GM19438 (cell line): ENCODE data around the gene RCOR3.
A peak's percentile ranks its signal among the peaks of the same experiment; 100 is the strongest.
"Not testable (repeated sequence)": the region's sequence is repeated elsewhere in the genome, so short reads cannot be mapped to it uniquely, and the experiment has no call there.

ENCODE experiments used
- ATAC-seq: cut with Tn5 transposase; IDR thresholded peaks from one replicate; pipeline ENCODE4 v1.9.1; 2021; ENCODE audit warnings: low read depth; ENCODE audit not compliant: unreplicated experiment

The RCOR3 gene

DNA sequence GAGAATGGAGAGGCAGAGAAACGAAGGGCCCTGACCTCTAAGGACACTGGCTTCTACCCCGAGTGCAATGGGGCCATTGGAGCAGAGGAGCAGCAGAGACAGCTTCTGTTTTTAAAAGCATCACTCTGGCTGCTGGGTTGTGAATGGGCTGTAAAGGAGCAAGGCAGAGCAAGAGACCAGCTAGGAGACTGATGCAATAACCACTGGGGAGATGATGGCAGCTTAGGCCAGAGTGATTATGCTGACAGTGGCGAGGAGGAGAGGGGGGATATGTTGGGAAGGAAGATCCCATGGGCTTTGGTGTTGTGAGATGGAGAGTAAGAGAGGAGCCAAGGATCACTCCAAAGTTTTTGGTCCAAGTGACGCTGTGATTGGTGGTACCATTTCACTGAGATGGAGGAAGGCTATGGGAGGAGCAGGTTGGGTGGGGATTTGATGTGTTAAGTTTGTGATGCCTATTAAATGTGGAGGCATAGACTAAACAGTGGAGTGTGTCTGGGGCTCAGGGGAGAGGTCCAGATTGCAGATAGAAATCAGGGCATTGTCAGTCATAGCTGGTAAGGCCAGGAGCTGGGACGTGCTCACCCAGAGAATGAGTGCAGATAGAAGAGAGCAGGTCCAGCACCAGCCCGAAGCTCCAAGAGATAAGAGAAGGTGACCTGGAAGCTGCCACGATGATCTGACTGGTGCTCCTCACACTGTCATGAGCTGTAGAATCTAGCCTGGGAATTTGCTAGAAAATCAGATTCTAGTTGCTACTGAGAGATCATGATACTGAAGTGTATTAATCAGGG, 78.5 kb downstream of the RCOR3 start:
- ATAC-seq: no peak

DNA sequence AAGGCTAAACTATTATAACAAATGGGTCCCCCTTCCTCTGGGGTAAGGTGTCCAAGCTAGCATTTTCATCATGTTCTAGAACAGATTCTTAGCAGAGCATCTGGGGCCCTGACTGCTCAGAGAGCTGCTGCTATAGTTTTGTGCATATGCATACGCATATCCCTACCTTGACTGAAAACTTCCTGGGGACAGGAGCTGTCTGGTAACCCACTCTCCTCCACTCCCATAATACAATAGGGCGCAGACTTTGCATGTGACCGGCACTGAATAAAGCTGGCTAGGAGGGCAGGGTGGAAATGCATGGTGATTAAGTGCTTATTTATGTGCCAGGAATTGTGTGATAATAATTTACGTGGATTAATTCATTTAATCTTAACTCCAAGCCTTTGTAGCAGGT, 79.1 kb downstream of the RCOR3 start:
- no peak for ATAC-seq

GRCh38 chr1:211339631-211340041, 80.5 kb downstream of the RCOR3 start:
- ATAC-seq: no peak

GRCh38 chr1:211340622-211341507, 81.7 kb downstream of the RCOR3 start:
- no peak for ATAC-seq

DNA sequence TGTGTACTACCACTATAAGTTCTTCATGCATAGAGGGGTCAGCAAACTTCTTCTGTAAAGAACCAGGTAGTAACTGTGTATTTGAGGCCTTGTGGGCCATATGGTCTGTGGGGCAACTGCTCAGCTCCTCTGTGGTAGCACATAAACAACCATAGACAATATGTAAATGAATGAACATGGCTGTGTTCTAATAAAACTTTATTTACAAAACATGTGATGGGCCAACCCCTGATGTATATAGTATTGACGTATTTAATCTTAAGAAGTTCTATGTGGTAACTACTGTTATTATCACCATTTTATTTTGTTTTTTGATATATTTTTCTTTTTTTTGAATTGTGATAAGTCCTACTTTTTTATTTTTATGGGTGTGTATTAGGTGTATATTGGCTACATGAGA, 82.8 kb downstream of the RCOR3 start:
- no peak for ATAC-seq

DNA sequence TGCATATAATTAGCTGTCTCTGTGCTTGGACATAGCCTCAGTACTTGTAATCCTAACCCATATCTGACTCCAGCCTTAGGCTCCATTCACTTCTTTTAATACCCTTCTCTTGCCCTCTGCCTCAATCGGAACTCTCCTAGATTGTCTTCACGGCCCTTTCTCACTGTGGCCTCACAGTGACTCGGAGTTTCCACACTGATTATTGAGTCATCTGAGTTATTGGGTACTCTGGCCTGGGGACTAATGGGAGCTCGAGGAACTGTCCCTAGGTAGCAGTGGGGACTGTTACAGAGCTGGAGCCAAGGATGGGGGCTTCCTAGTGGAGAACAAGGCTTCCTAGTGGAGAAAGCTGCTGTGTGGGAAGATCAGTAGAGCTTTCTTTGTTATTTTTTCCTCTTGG, 84.4 kb downstream of the RCOR3 start:
- ATAC-seq: no peak

DNA sequence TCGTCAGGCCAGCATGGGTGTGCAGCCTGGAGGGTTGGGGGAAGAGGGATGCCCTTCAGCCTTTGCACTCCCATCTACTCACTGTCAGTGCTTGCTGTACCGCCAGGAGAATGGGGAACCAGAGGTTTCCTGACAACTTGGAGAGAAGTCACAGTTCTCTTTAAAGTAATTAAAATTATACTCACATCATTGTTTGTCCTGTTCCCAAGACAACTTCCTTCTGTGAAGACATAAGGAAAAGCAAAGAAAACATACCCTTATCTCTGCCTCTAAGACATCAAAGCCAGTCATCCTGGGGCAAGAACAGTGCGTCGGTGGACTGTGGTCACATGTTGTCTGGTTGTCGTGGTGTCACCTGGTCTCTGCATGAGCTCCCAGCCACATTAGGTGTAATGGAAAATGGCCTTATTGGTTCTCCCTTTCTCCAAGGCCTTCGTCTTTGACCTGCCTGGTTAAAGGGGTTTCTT, 85.0 kb downstream of the RCOR3 start:
- no peak for ATAC-seq

DNA sequence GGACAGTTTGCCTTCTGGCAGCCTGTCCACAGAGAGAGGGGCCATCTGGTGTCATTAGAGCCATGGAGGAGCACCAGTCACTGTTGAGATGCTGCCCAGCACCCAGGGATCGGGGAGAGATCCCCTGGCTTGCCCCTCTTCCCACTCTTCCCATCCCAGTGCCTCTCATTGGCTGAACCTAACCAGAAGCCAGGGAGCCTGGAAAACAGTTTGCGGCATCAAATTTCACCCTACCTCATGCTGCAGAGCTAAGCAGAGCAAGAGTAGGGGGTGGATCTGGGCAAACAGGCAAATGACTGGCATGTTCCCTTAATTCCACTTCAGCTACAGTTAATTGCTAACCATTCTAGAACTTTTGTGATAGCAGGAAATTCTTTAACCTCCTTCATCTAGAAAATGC, 86.6 kb downstream of the RCOR3 start:
- ATAC-seq: no peak

DNA sequence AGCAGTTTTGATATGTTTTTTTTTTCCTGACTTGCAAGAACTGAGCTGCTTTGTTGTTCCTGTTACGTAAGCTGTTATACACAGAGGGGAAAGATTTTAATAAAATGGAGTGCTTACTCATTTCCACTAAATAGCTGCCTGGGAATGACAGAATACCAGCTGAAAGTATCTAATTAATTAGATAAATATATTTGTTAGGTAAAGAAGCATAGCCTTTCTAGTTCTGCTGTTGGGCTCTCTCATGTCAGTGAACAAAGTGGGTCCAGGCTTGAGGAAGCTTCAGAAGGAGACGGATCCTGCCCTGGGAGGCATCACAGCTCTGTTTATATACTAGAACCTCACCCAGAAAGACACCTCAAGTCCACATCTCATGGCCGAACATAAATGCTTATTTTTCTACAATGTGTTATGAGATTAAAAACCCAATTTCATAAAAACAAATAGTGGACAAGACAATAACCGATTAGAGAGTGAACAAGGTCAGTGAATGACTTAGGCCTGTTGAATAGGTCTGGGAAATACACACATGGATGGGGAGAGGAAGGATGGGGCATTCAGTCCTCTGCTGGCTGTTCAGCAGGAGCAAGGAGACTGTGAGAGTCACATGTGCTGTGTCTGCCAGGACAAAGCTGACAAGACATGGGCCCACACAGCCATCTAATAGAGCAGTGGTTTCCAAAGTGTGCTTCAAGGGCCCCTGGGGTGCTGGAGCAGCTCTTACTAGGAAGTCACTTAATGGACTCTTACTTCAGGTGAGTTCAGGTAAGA, 88.1 kb downstream of the RCOR3 start:
- no peak for ATAC-seq

DNA sequence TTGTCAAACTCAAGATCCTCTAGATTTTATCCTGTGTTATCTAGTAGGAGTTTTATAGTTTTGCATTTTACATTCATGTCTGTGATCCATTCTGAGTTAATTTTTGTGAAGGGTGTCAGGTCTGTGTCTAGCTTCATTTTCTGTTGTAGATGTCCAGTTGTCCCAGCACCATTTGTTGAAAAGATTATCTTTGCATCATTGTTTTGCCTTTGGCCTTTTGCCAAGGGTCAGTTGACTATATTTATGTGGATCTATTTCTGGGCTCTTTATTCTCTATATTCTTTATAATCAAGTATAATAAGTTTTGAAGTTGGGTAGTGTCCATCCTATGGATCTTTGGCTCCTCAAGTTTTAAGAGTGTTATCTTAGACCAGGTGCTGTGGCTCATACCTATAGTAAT, 89.4 kb downstream of the RCOR3 start:
- no peak for ATAC-seq

- no peak for ATAC-seq
Observed at GRCh38 chr1:211349741-211350140, 90.6 kb downstream of the RCOR3 start.

- ATAC-seq: not testable (repeated sequence)
Observed at GRCh38 chr1:211352055-211352454, 92.9 kb downstream of the RCOR3 start.

DNA sequence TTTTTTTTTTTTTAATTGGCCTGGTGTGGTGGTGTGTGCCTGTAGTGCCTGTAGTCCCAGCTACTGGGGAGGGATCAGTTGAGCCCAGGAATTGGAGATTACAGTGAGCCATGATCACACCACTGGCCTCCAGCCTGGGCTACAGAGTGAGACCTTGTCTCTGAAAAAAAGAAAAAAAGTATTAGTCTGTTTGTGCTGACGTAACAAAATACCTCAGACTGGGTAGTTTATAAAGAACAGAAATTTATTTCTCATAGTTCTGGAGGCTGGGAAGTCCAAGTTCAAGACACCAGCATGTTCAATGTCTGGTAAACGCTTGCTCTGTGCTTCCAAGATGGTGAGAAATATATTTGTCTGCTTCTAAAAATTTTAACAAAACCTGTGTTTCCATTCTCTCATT, 93.3 kb downstream of the RCOR3 start:
- ATAC-seq: no peak

GRCh38 chr1:211352985-211353515, 93.9 kb downstream of the RCOR3 start:
- ATAC-seq: peak; percentile 86

GRCh38 chr1:211353562-211354212, 94.5 kb downstream of the RCOR3 start:
- ATAC-seq: no peak

- no peak for ATAC-seq
Observed at GRCh38 chr1:211355873-211356272, 96.7 kb downstream of the RCOR3 start.

DNA sequence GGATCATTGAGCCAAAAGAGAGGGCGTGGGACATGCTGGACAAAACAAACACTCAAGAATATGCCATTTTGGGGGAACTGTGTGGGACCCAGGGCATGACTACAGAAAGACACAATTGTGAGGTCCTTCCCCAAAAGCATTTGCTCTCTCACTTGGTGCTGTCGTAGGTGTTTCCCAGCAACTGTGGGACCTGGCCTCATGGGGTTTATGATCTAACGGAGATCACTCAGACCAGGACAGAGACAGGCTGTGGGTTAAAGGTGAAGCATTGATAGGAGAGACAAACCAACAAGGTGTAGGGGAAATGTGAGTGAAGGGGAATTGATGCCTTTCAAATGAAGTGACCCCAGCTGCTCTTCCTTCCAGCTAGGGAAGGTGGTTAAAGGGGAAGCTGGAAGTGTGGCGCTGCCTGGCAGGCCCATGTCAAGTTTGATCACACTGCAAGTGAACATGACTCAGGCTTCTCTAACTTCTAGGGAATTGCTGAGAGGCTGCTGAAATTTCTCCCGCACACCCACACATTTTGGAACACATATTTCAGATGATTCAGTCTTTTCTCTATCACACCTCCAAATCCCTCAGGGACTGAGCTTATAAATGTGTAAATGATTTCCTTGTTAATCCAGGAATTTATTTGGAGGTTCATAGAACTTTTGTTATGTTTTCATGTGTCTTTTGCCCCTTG, 97.7 kb downstream of the RCOR3 start:
- no peak for ATAC-seq

GRCh38 chr1:211358685-211359084, 99.5 kb downstream of the RCOR3 start:
- no peak for ATAC-seq

DNA sequence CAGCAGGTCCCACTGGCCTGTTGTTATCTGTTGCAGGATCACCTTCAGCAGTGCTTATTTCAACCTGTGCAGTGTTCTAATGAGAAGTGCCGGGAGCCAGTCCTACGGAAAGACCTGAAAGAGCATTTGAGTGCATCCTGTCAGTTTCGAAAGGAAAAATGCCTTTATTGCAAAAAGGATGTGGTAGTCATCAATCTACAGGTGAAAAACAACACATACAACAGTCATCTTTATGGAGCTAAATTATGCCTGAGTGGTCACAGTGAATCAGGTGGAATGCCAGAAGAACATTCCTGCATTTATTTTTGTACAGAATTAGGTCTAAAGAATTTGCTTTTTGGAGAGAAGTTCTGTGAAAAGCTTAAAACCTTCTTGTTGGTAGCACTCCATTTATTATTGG, 100.7 kb downstream of the RCOR3 start:
- ATAC-seq: no peak

- ATAC-seq: no peak
Observed at GRCh38 chr1:211361202-211361601, 102.0 kb downstream of the RCOR3 start.
